Esophagus squamous epithelium (tissue), 4 donors: ENCODE results near the gene AFAP1L2.

Experiments used
- CTCF ChIP-seq, 6 experiments: fragments of 450-650 bp in 4 of 6; fragments of 200-600 bp in 2 of 6; sonication (generic) in 2 of 6; IDR thresholded peaks; one replicate each; pipeline ENCODE4 v1.5.1; 2016 to 2019; ENCODE audit warnings: antibody characterized with exemption in 6 of 6, mild to moderate bottlenecking in 4 of 6, moderate library complexity in 4 of 6
- POLR2A ChIP-seq, 4 donors: fragments of 450-650 bp; IDR thresholded peaks; one replicate each; pipeline ENCODE4 v1.6.1; 2017; ENCODE audit warnings: antibody characterized with exemption in 4 of 4, mild to moderate bottlenecking in 4 of 4, moderate library complexity in 3 of 4

GRCh38 chr10:114282526-114282925, 121.8 kb downstream of the AFAP1L2 start:
- TF ChIP-seq CTCF (IDR thresholded peaks at IDR 0.05), result no peak
- TF ChIP-seq POLR2A (IDR thresholded peaks at IDR 0.05), result no peak
